ENCODE results near the gene DNAJC5.
"Not testable (repeated sequence)": the region's sequence is repeated elsewhere in the genome, so short reads cannot be mapped to it uniquely, and the experiment has no call there.

Gene DNAJC5

DNA sequence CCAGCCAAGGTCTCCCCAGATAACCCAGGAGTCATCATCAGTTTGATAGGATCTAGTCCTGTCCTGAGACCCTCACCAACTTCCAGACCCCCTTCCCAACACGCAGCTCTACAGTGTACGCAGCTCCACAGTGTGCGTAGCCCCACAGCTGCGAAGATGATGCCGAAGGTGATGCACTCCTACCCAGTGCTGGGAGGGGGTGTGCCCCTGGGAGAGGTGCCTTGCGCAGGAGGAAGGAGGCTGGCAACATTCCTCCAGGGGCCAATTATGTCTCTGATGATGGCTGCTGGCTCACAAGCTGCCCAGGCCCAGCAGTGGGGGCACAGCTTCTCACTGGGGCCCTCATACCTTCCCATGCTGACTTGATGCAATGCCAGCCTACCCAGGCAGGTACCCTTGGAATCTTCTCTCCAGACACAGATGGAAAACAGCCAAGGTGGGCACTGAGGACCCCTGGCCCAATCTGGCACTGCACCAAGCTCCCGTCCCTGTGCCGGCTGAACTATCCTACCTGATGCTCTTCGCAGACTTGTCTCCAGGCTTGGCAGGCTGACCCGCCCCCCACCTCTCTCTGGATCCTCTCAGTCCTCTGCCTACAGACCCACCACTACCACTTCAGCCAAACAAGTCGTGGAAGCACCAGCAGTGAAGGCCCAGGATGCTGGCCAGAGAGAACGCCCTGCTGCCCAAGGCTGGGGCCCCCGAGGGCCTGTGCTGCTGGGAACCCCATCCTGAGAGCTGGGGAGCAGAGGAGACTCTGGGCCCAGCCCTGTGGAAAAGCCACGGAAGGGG is 73.4 kb downstream of the DNAJC5 start:
- no peak for DNase-seq (ENCODE audit: low spot score)

DNA sequence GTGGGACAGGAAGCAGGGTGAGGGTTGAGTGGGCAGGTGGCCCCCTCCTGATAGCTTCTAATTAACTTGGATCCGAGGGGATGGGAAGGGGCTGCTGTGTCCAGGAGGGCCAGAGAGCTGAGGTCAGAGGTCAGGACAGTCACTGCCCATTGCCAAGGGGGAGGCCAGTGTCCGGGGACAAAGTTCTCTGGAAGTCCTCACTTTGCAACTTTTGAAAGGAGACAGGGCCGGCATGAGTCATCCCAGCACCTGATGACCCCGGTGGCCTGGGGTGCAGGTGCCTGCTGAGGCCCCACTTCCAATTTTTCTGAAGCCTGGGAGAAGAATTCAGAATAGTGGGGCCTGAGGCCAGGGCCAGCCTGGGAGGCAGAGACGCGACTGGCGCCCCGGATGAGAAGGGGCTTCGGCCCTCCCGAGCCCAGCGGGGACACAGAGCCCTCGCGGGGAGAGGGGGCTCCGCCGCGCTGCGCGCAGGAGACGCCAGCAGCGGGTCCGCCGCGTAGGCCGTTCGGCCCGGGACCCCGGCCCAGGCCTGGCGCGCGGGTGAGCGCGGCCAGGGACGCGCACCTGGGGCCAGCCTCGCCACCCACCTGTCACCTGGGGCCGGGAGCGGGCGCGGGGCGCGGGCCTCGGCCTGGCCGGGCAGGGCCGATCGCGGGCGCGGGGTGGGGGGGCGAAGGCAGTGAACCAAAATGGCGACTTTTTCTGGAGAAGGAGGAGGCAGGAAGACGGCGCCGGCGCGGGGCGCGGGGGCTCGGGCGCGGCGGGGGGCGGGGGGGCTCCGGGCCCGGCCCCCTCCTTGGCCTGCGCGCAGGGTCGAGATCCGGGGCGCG is 74.2 kb downstream of the DNAJC5 start:
- DNase-seq (ENCODE audit: low spot score), result no peak

- DNase-seq (ENCODE audit: low spot score), result peak; percentile 94
These were observed 75.2 kb downstream of the DNAJC5 start, which contains the start of gene ZNF512B for GRCh38 chr20:63969838-63970713. TSS of gene ZNF512B (minus strand) at chr20:63969930. CDS start at chr20:63967950, 1,980 bp downstream.

GRCh38 chr20:63970714-63971431 is 75.9 kb downstream of the DNAJC5 start:
- DNase-seq (ENCODE audit: low spot score), result no peak

- DNase-seq (ENCODE audit: low spot score), result not testable (repeated sequence)
These were observed 77.0 kb downstream of the DNAJC5 start for GRCh38 chr20:63971960-63972311.

- DNase-seq (ENCODE audit: low spot score), result no peak
These were observed 77.6 kb downstream of the DNAJC5 start for GRCh38 chr20:63972312-63973159.

DNA sequence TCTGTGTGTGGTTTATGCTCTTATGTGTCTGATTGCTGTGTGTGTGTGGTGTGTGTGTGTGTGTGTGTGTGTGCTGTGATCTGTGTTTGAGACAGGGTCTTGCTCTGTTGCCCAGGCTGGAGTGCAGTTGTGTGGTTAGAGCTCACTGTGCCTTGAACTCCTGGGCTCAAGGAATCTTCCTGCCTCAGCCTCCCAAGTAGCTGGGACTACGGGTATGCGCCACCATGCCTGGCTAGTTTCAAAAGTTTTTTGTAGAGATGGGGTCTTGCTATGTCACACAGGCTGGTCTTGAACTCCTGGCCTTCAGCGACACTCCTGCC is 78.2 kb downstream of the DNAJC5 start:
- DNase-seq (ENCODE audit: low spot score), result no peak

GRCh38 chr20:63973636-63974401 is 78.9 kb downstream of the DNAJC5 start:
- peak; percentile 94 for DNase-seq (ENCODE audit: low spot score)

- no peak for DNase-seq (ENCODE audit: low spot score)
These were observed 79.7 kb downstream of the DNAJC5 start for GRCh38 chr20:63974402-63975200.

DNA sequence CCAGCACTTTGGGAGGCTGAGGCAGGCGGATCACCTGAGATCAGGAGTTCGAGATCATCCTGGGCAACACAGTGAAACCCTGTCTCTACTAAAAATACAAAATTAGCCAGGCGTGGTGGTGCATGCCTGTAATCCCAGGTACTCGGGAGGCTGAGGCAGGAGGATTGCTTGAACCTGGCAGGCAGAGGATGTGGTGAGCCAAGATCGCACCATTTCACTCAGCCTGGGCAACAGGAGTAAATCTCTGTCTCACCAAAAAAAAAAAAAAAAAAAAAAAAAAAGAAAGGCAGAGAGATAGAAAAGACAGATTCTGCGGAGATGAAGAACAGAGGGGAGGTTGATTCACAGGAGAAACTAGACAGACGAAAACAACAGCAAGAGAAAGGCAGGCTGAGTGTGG is 81.6 kb downstream of the DNAJC5 start:
- not testable (repeated sequence) for DNase-seq (ENCODE audit: low spot score)

- no peak for DNase-seq (ENCODE audit: low spot score)
These were observed 82.2 kb downstream of the DNAJC5 start for GRCh38 chr20:63976980-63977738.

GRCh38 chr20:63977739-63978276 is 82.9 kb downstream of the DNAJC5 start:
- DNase-seq (ENCODE audit: low spot score), result peak; percentile 70

DNA sequence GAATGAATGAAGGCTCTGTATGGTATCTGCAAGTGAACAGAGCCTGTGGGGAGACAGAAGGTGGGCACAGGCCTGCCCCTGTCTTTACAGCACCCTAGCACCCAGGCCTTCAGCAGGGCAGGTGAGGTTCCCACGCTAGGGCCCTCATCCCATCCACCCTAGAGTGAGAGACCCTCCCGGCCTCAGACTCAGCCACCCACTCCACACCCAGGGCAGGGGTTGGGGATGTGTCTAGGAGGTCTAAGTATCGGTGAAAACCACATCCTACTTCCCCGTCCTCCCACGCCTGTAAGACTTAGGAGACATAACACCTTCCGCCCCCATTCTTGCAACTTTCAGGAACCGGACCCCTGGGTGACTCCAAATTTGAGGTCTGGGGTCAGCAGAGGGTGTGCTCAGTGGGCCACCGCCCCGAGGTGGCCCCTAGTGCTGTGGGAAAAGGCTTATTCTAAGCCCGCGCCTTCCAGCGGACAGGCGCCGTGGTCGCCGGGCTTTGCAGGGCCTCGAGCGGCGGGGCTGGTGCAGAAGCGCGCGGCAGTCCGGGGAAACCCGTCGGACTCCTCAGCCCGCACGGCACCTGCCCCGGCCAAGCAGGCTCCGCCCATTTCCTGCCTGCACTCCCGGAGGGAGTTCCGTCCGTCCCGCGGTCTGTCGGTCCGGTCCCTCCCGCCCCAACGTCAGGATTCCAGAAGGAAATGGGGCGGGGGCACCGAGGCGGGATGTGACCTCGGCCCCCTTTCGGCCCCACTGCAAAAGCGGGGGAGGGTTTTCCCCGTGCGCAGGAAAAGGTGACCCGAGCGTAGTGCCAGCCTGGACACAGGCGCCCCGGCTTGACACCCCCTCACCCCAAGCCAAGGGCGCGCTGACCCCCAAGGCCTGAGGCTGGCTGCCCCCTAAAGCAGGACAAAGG is 83.6 kb downstream of the DNAJC5 start:
- DNase-seq (ENCODE audit: low spot score), result no peak

DNA sequence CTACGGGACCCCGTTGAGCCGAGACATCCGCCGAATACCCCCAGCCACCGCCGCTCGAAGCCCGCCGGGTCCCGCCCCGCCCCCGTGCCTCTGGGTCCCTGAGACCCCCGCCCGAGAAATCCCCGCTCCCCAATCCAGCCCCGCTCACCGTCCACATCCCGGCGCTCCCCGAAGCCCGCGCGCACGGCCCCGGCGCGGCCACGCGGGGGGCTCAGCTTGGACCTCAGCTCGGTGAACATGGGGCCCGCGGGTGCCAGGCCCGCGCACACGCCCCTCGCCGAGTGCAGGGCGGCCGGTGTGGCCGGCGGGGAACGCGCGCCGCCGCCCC is 84.3 kb downstream of the DNAJC5 start:
- DNase-seq (ENCODE audit: low spot score), result no peak

- DNase-seq (ENCODE audit: low spot score), result peak; percentile 48
These were observed 84.8 kb downstream of the DNAJC5 start, which contains the start of gene SAMD10 for GRCh38 chr20:63979557-63980316. TSS of gene SAMD10 (minus strand) at chr20:63979642. CDS start at chr20:63979467, 175 bp downstream.

DNA sequence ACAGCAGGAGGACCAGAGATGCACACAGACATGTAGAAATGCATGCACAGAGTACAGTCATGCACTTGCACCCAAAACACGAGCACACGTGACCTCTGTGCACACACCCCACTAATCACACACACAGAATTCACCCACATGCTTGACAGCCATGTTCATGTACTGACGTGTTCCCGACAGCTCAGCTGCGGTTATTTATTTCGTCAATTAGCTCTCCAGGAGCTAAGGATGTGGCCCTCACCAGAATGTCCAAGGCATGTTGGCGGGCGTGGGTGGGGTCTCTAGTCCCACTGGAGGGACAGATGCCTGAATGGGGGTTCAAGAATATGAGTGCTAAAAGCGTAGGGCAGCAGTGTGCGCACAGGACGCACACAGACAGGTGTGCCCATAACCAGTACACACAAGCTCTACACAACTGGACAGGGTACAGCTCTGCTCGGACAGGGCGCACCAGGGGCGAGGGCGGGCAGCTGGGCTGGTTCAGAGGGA is 85.4 kb downstream of the DNAJC5 start:
- no peak for DNase-seq (ENCODE audit: low spot score)

Measured in AG08396 (cell line).